HEK293 (cell line): ENCODE measurements around the gene ADK.

Source experiments
- CTCF ChIA-PET: fragments of 350-600 bp; formaldehyde crosslinking; extraction: SDS; loops from one replicate; lab custom pipeline; 2021; ENCODE audit warnings: antibody characterized with exemption; lab: Yijun Ruan, JAX
- POLR2A ChIA-PET: fragments of 300-600 bp; formaldehyde crosslinking; extraction: SDS; loops from one replicate; lab custom pipeline; 2020; ENCODE audit warnings: antibody characterized with exemption, inconsistent platforms; lab: Yijun Ruan, JAX
- H3K27ac ChIP-seq: fragments of 200-500 bp; sonication (Bioruptor generic); 2 replicates; pipeline ENCODE4 v1.5.1; 2014; ENCODE audit warnings: low read depth, low read length, control low read depth, inconsistent platforms; ENCODE audit errors: extremely low read depth
- H3K36me3 ChIP-seq, 2 experiments: fragments of 200-500 bp in 1 of 2; sonication (Bioruptor generic) in 1 of 2; 1 replicate in 1 of 2; 2 replicates in 1 of 2; pipeline ENCODE4 v1.5.1; 2014 to 2017; ENCODE audit warnings: inconsistent platforms in 2 of 2, low read length in 2 of 2; ENCODE audit not compliant: control insufficient read depth in 2 of 2, insufficient read depth in 1 of 2
- H3K4me1 ChIP-seq: fragments of 200-500 bp; sonication (Bioruptor generic); 2 replicates; pipeline ENCODE4 v1.5.1; 2014; ENCODE audit warnings: mild to moderate bottlenecking, low read length, inconsistent platforms; ENCODE audit not compliant: control insufficient read depth, insufficient read depth
- H3K4me3 ChIP-seq: 2 replicates; pipeline ENCODE4 v1.5.1; 2011; ENCODE audit warnings: low read depth, mild to moderate bottlenecking, control low read depth, low read length, moderate library complexity
- H3K9me3 ChIP-seq: fragments of 200-500 bp; sonication (Bioruptor generic); 2 replicates; pipeline ENCODE4 v1.5.1; 2014; ENCODE audit warnings: low read depth, low read length, inconsistent platforms; ENCODE audit not compliant: control insufficient read depth, insufficient read depth
- FEZF1 ChIP-seq: fragments of 450-650 bp; formaldehyde crosslinking; IDR thresholded peaks from 2 replicates; pipeline ENCODE4 v1.5.1; 2016; ENCODE audit warnings: missing biosample characterization, missing genetic modification characterization
- MEIS1 ChIP-seq: sonication (generic); formaldehyde crosslinking; IDR thresholded peaks from 2 replicates; pipeline ENCODE4 v1.8.1; 2022; ENCODE audit warnings: missing genetic modification reagents, mild to moderate bottlenecking, borderline replicate concordance
- PRDM10 ChIP-seq: fragments of 450-650 bp; formaldehyde crosslinking; IDR thresholded peaks from 2 replicates; pipeline ENCODE4 v1.5.1; 2016; ENCODE audit warnings: missing biosample characterization, missing genetic modification characterization
- ZBTB6 ChIP-seq: fragments of 450-650 bp; formaldehyde crosslinking; IDR thresholded peaks from 2 replicates; pipeline ENCODE4 v1.5.1; 2017; ENCODE audit warnings: missing biosample characterization, missing genetic modification characterization
- ZBTB8A ChIP-seq: fragments of 450-650 bp; formaldehyde crosslinking; IDR thresholded peaks from 2 replicates; pipeline ENCODE4 v1.5.1; 2016; ENCODE audit warnings: missing biosample characterization, missing genetic modification characterization
- ZNF133 ChIP-seq: fragments of 450-650 bp; formaldehyde crosslinking; IDR thresholded peaks from 2 replicates; pipeline ENCODE4 v1.5.1; 2016; ENCODE audit warnings: missing biosample characterization, missing genetic modification characterization
- ZNF146 ChIP-seq: fragments of 450-650 bp; formaldehyde crosslinking; IDR thresholded peaks from 2 replicates; pipeline ENCODE4 v1.5.1; 2016; ENCODE audit warnings: missing biosample characterization, missing genetic modification characterization
- ZNF169 ChIP-seq: fragments of 450-650 bp; formaldehyde crosslinking; IDR thresholded peaks from 2 replicates; pipeline ENCODE4 v1.5.1; 2016; ENCODE audit warnings: missing biosample characterization, missing genetic modification characterization
- ZNF221 ChIP-seq: fragments of 450-650 bp; formaldehyde crosslinking; IDR thresholded peaks from 2 replicates; pipeline ENCODE4 v1.5.1; 2017; ENCODE audit warnings: missing biosample characterization, missing genetic modification characterization, borderline replicate concordance
- ZNF280C ChIP-seq: fragments of 450-650 bp; formaldehyde crosslinking; IDR thresholded peaks from 2 replicates; pipeline ENCODE4 v1.5.1; 2016; ENCODE audit warnings: missing biosample characterization, missing genetic modification characterization
- ZNF473 ChIP-seq: fragments of 450-650 bp; formaldehyde crosslinking; IDR thresholded peaks from 2 replicates; pipeline ENCODE4 v1.5.1; 2017; ENCODE audit warnings: missing biosample characterization, missing genetic modification characterization
- ZNF48 ChIP-seq: fragments of 450-650 bp; formaldehyde crosslinking; IDR thresholded peaks from 2 replicates; pipeline ENCODE4 v1.5.1; 2016; ENCODE audit warnings: missing biosample characterization, missing genetic modification characterization
- ZNF544 ChIP-seq: fragments of 450-650 bp; formaldehyde crosslinking; IDR thresholded peaks from 2 replicates; pipeline ENCODE4 v1.5.0; 2017; ENCODE audit warnings: missing biosample characterization, missing genetic modification characterization
- ZNF571 ChIP-seq: fragments of 450-650 bp; formaldehyde crosslinking; IDR thresholded peaks from 2 replicates; pipeline ENCODE4 v1.5.0; 2017; ENCODE audit warnings: missing biosample characterization, missing genetic modification characterization
- ZSCAN16 ChIP-seq: fragments of 450-650 bp; formaldehyde crosslinking; IDR thresholded peaks from 2 replicates; pipeline ENCODE4 v1.5.1; 2016; ENCODE audit warnings: missing biosample characterization, missing genetic modification characterization
- ZSCAN23 ChIP-seq: fragments of 450-650 bp; formaldehyde crosslinking; IDR thresholded peaks from 2 replicates; pipeline ENCODE4 v1.5.1; 2016; ENCODE audit warnings: missing biosample characterization, missing genetic modification characterization
- TF ChIP-seq, protein P1 (sequence below): fragments of 450-650 bp; formaldehyde crosslinking; IDR thresholded peaks from 2 replicates; pipeline ENCODE4 v1.5.1; 2017; ENCODE audit warnings: missing biosample characterization, missing genetic modification characterization
- TF ChIP-seq, protein P2 (sequence below): fragments of 450-650 bp; formaldehyde crosslinking; IDR thresholded peaks from 2 replicates; pipeline ENCODE4 v1.5.1; 2016; ENCODE audit warnings: missing biosample characterization, missing genetic modification characterization

ADK gene

GRCh38 chr10:74293686-74294371 lies 142.8 kb downstream of the ADK start (continued):
- TF ChIP-seq ZNF280C (tag by site-specific recombination) (no peak), ZNF544 (tag by site-specific recombination) (no peak), ZNF221 (tag by site-specific recombination) (no peak), PRDM10 (peak; percentile 49; the same call in 1 of the 2 replicates), ZSCAN23 (tag by site-specific recombination) (no peak), ZNF169 (tag by site-specific recombination) (no peak), ZNF473 (tag by site-specific recombination) (no peak), MEIS1 (no peak), ZBTB6 (tag by site-specific recombination) (no peak), ZBTB8A (tag by site-specific recombination) (0 out of 2 replicates have a peak, but pooled peaks have one; percentile 14), ZNF146 (no peak), FEZF1 (tag by site-specific recombination) (peak; percentile 64)
- TF ChIP-seq, protein P1, sequence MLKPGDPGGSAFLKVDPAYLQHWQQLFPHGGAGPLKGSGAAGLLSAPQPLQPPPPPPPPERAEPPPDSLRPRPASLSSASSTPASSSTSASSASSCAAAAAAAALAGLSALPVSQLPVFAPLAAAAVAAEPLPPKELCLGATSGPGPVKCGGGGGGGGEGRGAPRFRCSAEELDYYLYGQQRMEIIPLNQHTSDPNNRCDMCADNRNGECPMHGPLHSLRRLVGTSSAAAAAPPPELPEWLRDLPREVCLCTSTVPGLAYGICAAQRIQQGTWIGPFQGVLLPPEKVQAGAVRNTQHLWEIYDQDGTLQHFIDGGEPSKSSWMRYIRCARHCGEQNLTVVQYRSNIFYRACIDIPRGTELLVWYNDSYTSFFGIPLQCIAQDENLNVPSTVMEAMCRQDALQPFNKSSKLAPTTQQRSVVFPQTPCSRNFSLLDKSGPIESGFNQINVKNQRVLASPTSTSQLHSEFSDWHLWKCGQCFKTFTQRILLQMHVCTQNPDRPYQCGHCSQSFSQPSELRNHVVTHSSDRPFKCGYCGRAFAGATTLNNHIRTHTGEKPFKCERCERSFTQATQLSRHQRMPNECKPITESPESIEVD (tag by site-specific recombination): peak; percentile 81
- TF ChIP-seq, all 188 proteins: peak for 8

- Histone ChIP-seq H3K27ac (no peak overlapping the region), H3K9me3 (no peaks in the 10 kb centered on the region), H3K4me1 (peaks cover 9% of the 10 kb centered on the region; the same call in 1 of the 2 replicates), H3K36me3 (no peaks in the 10 kb centered on the region), H3K4me3 (no peak overlapping the region)
- ChIA-PET POLR2A (interaction anchor here (0.6 kb wide), 1 partner anchor 454 kb away, joined by 3 read pairs; no protein-coding TSS in a partner anchor), CTCF (no interaction called here)
- TF ChIP-seq ZNF133 (no peak), ZNF571 (tag by site-specific recombination) (no peak), ZSCAN16 (tag by site-specific recombination) (no peak), ZNF48 (tag by site-specific recombination) (no peak)
- TF ChIP-seq, protein P2, sequence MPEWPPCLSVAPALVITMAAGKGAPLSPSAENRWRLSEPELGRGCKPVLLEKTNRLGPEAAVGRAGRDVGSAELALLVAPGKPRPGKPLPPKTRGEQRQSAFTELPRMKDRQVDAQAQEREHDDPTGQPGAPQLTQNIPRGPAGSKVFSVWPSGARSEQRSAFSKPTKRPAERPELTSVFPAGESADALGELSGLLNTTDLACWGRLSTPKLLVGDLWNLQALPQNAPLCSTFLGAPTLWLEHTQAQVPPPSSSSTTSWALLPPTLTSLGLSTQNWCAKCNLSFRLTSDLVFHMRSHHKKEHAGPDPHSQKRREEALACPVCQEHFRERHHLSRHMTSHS (tag by site-specific recombination): no peak
Measured at GRCh38 chr10:74297389-74298080, 146.5 kb downstream of the ADK start.
